GM21737 (cell line): Measurements from ENCODE around the gene PPFIA2.

Experiments
- ATAC-seq: cut with Tn5 transposase; IDR thresholded peaks from one replicate; pipeline ENCODE4 v1.9.1; 2021; ENCODE audit warnings: mild to moderate bottlenecking, moderate library complexity; ENCODE audit not compliant: unreplicated experiment

PPFIA2 gene

GRCh38 chr12:81564237-81564636, 194.9 kb downstream of the PPFIA2 start:
- no peak for ATAC-seq

GRCh38 chr12:81558031-81558430, 201.1 kb downstream of the PPFIA2 start:
- ATAC-seq = no peak

GRCh38 chr12:81546811-81547210, 212.3 kb downstream of the PPFIA2 start:
- ATAC-seq = no peak

GRCh38 chr12:81543621-81544139, 215.5 kb downstream of the PPFIA2 start:
- ATAC-seq = no peak

GRCh38 chr12:81542065-81543010, 216.8 kb downstream of the PPFIA2 start:
- ATAC-seq = no peak

- ATAC-seq = no peak
Observed at GRCh38 chr12:81541121-81541520, 218.0 kb downstream of the PPFIA2 start.

- ATAC-seq = no peak
Observed at GRCh38 chr12:81539279-81539678, 219.9 kb downstream of the PPFIA2 start.

- ATAC-seq = no peak
Observed at GRCh38 chr12:81533054-81533453, 226.1 kb downstream of the PPFIA2 start.

GRCh38 chr12:81530352-81530751, 228.8 kb downstream of the PPFIA2 start:
- ATAC-seq = no peak

- ATAC-seq = no peak
Observed at GRCh38 chr12:81520064-81520945, 238.8 kb downstream of the PPFIA2 start.

GRCh38 chr12:81518638-81519037, 240.5 kb downstream of the PPFIA2 start:
- ATAC-seq = no peak

GRCh38 chr12:81517296-81517695, 241.9 kb downstream of the PPFIA2 start:
- no peak for ATAC-seq

GRCh38 chr12:81502912-81503695, 256.0 kb downstream of the PPFIA2 start:
- no peak for ATAC-seq

GRCh38 chr12:81500788-81501187, 258.4 kb downstream of the PPFIA2 start:
- ATAC-seq = no peak

GRCh38 chr12:81499809-81500208, 259.3 kb downstream of the PPFIA2 start:
- ATAC-seq = no peak

GRCh38 chr12:81492131-81492720, 266.9 kb downstream of the PPFIA2 start:
- ATAC-seq = no peak

- no peak for ATAC-seq
Observed at GRCh38 chr12:81472934-81473333, 286.2 kb downstream of the PPFIA2 start.

GRCh38 chr12:81470923-81471322, 288.2 kb downstream of the PPFIA2 start:
- no peak for ATAC-seq

GRCh38 chr12:81468206-81468605, 290.9 kb downstream of the PPFIA2 start:
- ATAC-seq = no peak

- no peak for ATAC-seq
Observed at GRCh38 chr12:81465876-81466275, 293.3 kb downstream of the PPFIA2 start.
